ENCODE measurements around the gene SYTL3.
"Not testable (repeated sequence)": the region's sequence is repeated elsewhere in the genome, so short reads cannot be mapped to it uniquely, and the experiment has no call there.

The SYTL3 gene

GRCh38 chr6:158789115-158789917, 139.5 kb downstream of the SYTL3 start:
- DNase-seq (ENCODE audit: low read depth in 4 of 4, low spot score in 1 of 4), result no peak

GRCh38 chr6:158791274-158791855, 141.5 kb downstream of the SYTL3 start:
- DNase-seq (ENCODE audit: low read depth in 4 of 4, low spot score in 1 of 4), result no peak

DNA sequence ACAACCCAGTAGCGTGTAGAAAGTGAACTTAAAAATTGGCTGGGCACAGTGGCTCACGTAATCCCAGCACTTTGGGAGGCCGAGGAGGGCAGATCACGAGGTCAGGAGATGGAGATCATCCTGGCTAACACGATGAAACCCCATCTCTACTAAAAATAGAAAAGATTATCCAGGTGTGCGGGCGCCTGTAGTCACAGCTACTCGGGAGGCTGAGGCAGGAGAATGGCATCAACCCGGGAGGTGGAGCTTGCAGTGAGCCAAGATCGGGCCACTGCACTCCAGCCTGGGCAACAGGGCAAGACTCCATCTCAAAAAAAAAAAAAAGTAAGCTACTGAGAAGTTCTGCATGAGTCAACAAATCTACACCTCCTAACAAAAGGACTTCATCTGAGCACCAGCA, 142.7 kb downstream of the SYTL3 start:
- not testable (repeated sequence) for DNase-seq (ENCODE audit: low read depth in 4 of 4, low spot score in 1 of 4)

DNA sequence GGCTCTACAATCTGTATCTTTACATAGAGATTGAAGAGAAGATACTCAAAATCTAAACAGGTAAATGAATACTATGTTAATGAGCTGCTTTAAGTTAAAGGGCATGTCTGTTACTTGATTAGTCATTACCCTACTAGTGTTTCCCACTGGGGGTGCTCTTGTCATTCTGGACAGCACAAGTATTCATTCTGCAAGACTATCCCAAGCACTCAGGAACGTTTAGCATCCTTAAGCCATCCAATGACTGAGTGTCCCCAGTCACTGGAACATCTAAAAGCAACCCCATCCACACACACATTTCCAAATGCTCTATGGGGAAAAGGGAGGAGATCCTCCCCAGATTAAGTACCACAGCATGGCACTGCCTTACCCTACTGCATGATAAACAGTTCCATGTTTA, 143.6 kb downstream of the SYTL3 start:
- DNase-seq (ENCODE audit: low read depth in 4 of 4, low spot score in 1 of 4), result no peak

DNA sequence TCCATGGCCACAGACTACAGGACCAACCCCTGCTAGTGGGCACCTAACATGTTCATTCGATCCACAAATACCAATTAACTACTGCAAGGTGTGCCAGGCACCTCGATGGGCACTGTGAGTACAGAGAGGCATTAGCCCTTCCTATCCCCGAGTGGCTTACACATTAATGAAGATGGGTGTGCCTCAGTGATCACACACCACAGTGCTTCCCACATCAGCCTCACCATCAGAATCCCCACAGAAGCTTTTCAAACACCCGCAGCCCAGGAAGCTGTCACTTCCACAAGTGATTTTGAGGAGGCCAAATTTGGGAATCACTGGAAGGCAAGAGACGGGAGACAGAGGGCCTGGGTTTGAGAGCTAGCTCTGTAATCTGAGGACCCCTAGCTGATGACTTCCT, 145.7 kb downstream of the SYTL3 start:
- no peak for DNase-seq (ENCODE audit: low read depth in 4 of 4, low spot score in 1 of 4)

DNA sequence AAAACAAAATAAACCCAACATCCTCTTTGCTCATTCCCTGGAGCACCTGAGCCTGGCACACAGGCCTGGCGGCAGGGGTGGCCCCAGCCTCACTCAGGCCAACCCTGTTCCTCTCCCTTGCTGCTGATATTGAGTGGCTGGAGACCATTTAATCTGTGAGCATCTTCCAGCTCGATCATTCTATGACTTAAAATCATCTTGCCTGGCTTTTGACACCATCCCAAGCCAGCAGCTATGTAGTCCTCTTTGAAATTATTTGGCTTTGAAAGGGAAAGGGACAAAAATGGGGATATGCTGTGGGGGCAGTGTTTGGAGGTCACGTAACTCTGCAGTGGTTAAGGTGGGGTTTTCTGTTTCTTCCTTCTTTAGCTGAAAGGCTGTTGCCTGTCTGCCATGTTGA, 146.5 kb downstream of the SYTL3 start:
- no peak for DNase-seq (ENCODE audit: low read depth in 4 of 4, low spot score in 1 of 4)

- DNase-seq (ENCODE audit: low read depth in 4 of 4, low spot score in 1 of 4), result no peak
Measured at GRCh38 chr6:158797331-158798310, 147.8 kb downstream of the SYTL3 start.

DNA sequence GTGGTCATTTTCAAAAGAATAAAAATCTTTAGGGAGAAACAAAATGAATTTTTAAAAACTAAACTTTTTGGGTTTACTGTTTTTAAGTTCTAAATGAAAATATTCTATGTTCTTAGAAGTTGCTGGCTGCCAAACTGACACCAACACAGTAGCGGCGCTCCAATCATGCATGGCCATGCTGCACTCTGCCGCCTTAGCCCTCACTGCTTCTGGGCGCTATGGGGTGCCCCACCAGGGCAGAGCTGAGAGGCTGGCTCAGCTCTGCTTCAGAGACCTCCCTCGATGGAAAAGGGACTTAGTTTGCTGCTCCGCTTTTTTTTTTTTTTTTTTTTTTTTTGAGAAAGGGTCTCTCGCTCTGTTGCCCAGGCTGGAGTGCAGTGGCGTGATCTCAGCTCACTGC, 148.5 kb downstream of the SYTL3 start:
- no peak for DNase-seq (ENCODE audit: low read depth in 4 of 4, low spot score in 1 of 4)

- no peak for DNase-seq (ENCODE audit: low read depth in 4 of 4, low spot score in 1 of 4)
Measured at GRCh38 chr6:158799051-158799792, 149.4 kb downstream of the SYTL3 start.

DNA sequence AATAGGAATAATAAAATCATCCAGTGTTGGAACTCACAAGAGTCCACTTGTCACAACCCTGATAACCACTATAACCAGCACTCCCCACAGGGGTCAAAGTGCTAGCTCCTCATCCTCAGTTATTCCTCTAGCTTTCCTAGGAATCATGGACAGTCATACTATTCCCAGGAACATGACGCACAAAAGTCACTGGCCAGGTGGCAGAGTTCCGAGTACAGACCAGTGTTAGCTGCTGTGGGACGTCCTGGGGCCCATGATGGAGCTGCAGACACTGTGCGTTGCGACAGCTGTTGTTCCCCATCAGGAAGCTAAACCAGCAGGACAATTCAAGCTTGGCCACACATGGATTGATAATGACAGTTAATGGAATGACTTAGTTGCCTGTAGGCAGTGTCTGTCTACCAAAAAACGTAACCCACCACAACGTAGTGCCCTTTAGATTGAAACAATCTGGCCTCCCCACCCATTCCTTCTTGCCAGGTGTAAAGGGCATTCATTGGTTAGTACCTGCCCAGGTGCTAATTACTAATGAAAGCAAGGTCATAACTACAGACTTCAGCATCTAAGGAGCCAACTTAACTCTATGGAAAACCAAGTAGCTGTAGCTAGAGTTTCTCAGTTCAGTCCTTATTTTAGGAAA, 151.9 kb downstream of the SYTL3 start:
- no peak for DNase-seq (ENCODE audit: low read depth in 4 of 4, low spot score in 1 of 4)

DNA sequence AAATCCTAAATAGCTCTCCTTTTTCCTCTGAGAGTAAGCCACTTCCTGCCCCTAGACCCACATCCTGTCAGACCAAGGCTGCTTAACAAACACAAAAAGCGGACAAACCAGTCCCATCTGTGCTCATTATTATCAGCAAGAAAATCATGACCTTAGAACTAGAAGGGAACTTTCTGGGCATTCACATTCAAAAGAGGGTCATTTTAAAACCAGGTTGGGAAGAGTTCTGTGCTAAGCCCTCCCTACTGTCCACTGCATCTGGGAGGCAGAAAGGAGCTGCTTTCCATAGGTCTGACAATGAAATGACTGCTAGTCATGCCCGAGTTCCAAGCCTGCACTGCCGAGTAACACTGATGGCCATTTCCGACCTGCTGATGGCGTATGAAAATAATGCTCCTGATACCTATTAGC, 153.9 kb downstream of the SYTL3 start:
- DNase-seq (ENCODE audit: low read depth in 4 of 4, low spot score in 1 of 4), result no peak

- DNase-seq (ENCODE audit: low read depth in 4 of 4, low spot score in 1 of 4), result no peak
Measured at GRCh38 chr6:158804207-158804606, 154.4 kb downstream of the SYTL3 start.

- no peak for DNase-seq (ENCODE audit: low read depth in 4 of 4, low spot score in 1 of 4)
Measured at GRCh38 chr6:158805698-158806377, 156.0 kb downstream of the SYTL3 start.

- DNase-seq (ENCODE audit: low read depth in 4 of 4, low spot score in 1 of 4), result no peak
Measured at GRCh38 chr6:158807515-158808441, 157.9 kb downstream of the SYTL3 start.

DNA sequence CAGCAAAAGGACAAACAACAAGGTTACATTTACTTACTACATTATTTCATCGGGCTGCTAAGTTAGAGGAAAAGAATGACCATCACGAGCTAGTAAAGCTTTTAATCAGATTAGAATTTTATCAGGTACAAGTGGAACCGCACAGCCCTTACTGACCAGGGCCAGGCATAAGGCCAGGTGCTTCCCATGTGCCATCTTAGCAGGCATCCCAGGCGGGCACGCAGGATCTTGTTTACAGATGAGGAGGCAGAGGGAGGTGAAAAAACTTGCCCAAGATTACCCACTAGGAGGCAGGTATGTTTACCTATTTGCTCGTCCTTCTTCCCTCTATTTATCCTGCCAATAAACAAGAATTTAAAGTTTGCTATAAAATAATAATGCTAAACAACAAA, 158.6 kb downstream of the SYTL3 start:
- no peak for DNase-seq (ENCODE audit: low read depth in 4 of 4, low spot score in 1 of 4)

- DNase-seq (ENCODE audit: low read depth in 4 of 4, low spot score in 1 of 4), result no peak
Measured at GRCh38 chr6:158808941-158809678, 159.3 kb downstream of the SYTL3 start.

- DNase-seq (ENCODE audit: low read depth in 4 of 4, low spot score in 1 of 4), result no peak
Measured at GRCh38 chr6:158810155-158811095, 160.6 kb downstream of the SYTL3 start.

All from stimulated activated CD4-positive, alpha-beta T cell treated with anti-CD3 and anti-CD28 coated beads, Interleukin-1b, Interleukin-23, amount 100 ng/mL, for 24 hours (primary cell).